GM21367 (cell line): ENCODE data around the gene CCDC187.
A peak's percentile ranks its signal among the peaks of the same experiment; 100 is the strongest.
"Not testable (repeated sequence)": the region's sequence is repeated elsewhere in the genome, so short reads cannot be mapped to it uniquely, and the experiment has no call there.

Experiments
- ATAC-seq: cut with Tn5 transposase; IDR thresholded peaks from one replicate; pipeline ENCODE4 v1.9.1; 2021; ENCODE audit not compliant: unreplicated experiment

The CCDC187 gene

GRCh38 chr9:136273921-136274785 is 29.7 kb downstream of the CCDC187 start:
- ATAC-seq = no peak

GRCh38 chr9:136273244-136273865 is 30.5 kb downstream of the CCDC187 start:
- ATAC-seq = no peak

DNA sequence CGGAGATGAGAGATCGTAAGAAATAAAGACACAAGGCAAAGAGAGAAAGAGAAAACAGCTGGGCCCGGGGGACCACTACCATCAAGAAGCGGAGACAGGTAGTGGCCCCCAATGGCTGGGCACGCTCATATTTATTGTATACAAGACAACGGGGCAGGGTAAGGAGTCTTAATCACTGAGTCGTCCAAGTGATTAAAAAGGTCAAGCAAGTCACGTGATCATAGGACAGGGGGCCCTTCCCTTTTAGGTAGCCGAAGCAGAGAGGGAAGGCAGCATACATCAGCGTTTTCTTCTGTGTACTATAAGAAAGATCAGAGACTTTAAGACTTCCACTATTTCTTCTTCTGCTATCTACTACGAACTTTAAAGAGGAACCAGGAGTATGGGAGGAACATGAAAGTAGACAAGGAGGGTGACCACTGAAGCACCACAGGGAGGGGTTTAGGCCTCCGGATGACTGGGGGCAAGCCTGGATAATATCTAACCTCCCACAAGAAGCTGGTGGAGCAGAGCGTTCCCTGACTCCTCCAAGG is 33.7 kb downstream of the CCDC187 start:
- no peak for ATAC-seq

- ATAC-seq = no peak
Measured at GRCh38 chr9:136268735-136269134, 35.2 kb downstream of the CCDC187 start.

DNA sequence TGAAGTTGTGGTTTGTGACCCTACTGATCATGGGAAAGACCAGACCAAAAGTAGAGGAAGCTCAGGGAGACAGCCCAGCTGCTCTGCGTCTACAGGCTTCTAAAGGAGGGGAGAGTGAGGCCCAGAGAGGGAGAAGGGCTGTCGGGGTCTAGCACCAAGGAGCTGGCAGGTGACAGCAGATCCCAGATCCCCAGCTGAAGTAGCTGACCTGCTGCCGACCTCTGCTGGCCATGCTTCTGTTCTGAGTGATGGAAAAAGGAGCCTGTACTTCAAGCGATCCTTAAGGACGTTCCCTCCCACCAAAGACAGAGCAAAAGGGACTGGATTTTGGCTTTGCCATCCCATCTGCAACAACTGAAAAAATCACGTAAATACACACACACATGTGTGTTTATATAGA is 35.6 kb downstream of the CCDC187 start:
- ATAC-seq = no peak

- ATAC-seq = peak; percentile 54
Measured at GRCh38 chr9:136267261-136268111, 36.4 kb downstream of the CCDC187 start.

- not testable (repeated sequence) for ATAC-seq
Measured at GRCh38 chr9:136266641-136267040, 37.3 kb downstream of the CCDC187 start.

GRCh38 chr9:136265561-136266355 is 38.1 kb downstream of the CCDC187 start:
- ATAC-seq = no peak

GRCh38 chr9:136264441-136265405 is 39.2 kb downstream of the CCDC187 start:
- no peak for ATAC-seq

DNA sequence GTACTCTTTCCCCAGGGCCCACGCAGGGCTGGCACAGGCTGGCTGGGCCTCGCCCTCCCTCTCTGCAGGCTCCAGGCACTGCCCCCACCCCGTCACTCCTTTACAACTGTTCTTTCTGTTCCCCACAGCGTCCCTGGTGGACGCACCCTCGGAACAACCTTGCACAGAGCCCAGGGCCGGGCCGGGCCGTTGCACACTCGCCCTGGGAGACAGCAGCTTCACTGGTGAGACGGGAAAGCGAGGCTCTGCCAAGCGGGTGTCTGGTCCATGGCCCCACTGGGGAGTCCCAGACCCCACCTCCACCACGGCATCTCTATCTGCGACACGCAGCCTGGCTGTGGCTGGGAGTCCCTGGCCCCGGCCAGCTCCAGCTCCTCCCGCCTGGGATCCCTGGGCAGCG is 39.9 kb downstream of the CCDC187 start:
- ATAC-seq = no peak

GRCh38 chr9:136262671-136263178 is 41.2 kb downstream of the CCDC187 start:
- ATAC-seq = no peak

DNA sequence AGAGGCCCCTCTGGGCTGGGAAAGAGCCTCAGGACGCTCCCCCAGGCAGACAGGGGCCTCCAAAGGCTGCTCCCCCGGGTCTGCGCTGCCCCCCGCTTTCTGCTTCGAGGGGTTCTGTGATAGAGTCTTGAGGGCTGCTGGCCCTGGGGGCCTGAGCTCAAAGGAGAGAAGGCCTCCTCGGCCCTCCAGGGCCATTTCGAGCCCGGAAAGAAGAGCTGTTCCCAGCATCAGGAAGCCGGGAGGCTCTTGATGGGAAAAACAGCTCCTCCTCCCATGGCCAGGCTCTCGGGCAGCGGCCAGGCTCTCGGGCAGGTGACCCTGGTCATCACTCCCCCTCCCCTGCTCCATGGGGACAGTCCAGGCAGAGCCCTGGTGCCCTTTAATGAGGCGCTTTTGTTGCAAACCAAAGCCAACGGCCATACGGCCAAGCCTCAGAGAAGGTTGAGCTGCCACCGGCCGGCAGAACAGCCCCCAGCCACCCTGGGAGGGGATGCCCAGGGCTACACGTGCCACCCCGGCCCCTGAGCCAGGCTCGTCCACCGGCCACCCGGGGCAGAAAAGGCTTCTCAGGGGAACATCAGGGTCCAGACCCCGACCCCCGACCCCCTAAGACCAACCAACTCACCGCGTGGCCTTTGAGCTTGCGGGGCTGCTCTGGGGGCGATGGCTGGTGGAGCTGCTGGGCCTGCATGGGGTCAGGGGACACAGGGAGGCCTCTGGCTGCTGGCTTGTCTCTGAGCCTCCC is 42.0 kb downstream of the CCDC187 start:
- no peak for ATAC-seq

DNA sequence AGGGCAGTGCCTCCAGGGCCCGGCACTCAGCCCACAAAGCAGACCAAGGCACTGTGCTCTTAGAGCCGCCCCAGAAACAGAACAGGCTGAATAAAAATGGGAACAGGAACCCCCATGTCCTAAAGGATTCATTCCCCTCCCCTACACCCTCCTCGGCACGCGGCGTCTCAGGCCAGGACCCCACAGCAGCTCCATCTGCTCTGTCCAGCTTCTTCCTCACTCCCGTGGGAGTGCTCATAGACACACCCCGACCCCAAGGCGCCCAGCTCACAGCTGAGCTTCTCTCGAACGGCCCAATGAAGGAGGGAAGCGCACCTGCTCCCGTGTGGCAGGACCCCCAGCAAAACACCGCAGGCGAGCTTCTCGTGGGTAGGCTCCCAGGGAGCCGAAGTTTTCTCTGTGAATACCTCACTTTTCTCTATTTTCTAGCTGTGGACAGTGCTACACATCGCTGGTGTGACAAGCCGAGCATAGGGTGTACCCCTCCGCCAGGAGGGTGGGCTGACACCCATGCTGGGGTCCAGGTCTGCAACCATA is 42.9 kb downstream of the CCDC187 start:
- no peak for ATAC-seq

DNA sequence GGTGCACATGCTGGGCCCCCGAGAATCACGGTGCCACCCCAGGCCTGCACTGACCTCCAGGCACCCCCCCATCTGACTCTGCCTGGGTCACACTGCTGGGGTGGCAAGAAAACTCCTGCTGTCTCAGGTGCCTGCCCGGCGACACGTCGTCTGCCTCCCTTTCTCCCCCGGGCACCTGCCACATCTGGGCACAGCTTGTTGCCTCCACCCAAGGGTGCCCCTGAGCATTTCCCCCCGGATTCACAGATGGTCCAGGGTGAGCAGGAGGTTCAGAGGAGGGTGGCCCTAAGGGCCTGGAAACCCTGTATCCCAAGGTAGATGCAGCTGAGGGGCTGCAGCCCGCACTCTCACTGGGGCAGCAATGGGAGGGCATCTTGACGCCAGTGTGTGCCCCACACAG is 43.4 kb downstream of the CCDC187 start:
- no peak for ATAC-seq

DNA sequence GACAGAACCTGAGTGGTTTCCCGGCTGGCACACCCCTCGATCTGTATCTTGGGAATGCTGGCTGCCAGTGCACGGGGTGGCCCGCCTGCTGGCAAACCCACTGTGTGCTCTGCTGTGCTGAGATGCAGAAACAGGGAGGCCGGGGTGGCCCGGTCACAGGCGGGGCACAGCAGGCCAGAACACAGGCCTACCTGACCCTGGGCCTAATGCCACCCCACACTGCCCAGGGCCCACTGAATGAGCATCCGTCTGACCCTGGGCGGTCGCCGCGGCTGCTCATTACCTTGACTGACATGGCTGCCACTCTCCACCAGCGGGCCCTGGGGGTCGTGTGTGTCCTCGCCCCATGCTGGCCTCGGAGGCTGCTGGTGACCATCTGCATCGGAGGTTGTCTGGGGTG is 44.1 kb downstream of the CCDC187 start:
- no peak for ATAC-seq

DNA sequence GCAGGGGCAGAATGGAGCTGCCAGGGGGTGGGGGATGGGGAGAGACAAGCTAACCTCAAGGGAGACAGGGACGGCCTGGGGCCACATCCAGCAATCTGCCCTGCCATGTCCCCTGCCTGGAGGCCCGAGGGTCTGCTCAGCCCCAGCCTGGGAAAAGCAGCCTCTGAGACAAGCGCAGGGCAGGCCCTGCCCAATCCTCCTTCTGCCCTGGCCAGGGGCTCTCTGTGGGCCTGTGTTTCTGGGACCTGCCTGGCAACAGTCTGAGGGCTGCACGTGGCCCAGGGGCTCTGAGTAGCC is 44.4 kb downstream of the CCDC187 start:
- no peak for ATAC-seq

GRCh38 chr9:136258786-136259516 is 44.9 kb downstream of the CCDC187 start:
- no peak for ATAC-seq

GRCh38 chr9:136258299-136258625 is 45.6 kb downstream of the CCDC187 start:
- no peak for ATAC-seq
